GM12864 (cell line): Measurements from ENCODE around the gene RNF13.

Source experiments
- DNase-seq: peaks from one replicate; pipeline ENCODE4 v3.0.0-alpha.2; 2011; ENCODE audit warnings: low read depth
- H3K4me3 ChIP-seq: 2 replicates; pipeline ENCODE4 v1.5.1; 2011; ENCODE audit warnings: mild to moderate bottlenecking, low read depth, low read length, control low read depth
- CTCF ChIP-seq: IDR thresholded peaks from 2 replicates; pipeline ENCODE4 v1.5.1; 2011; ENCODE audit warnings: low read depth, mild to moderate bottlenecking, moderate library complexity, low read length, control low read depth, inconsistent platforms; ENCODE audit errors: missing control alignments

The RNF13 gene

GRCh38 chr3:149850787-149851584, 38.0 kb downstream of the RNF13 start:
- DNase-seq, result no peak
- no peak overlapping the region for H3K4me3 ChIP-seq
- no peak for TF ChIP-seq CTCF

GRCh38 chr3:149858911-149859310, 45.9 kb downstream of the RNF13 start:
- no peak overlapping the region for H3K4me3 ChIP-seq
- no peak for TF ChIP-seq CTCF
- no peak for DNase-seq

GRCh38 chr3:149860881-149861280, 47.9 kb downstream of the RNF13 start:
- no peak for TF ChIP-seq CTCF
- H3K4me3 ChIP-seq, result no peak overlapping the region
- no peak for DNase-seq

GRCh38 chr3:149867563-149867962, 54.5 kb downstream of the RNF13 start:
- no peak overlapping the region for H3K4me3 ChIP-seq
- no peak for TF ChIP-seq CTCF
- no peak for DNase-seq

GRCh38 chr3:149871855-149872254, 58.8 kb downstream of the RNF13 start:
- TF ChIP-seq CTCF, result no peak
- no peak for DNase-seq
- H3K4me3 ChIP-seq, result no peak overlapping the region

- no peak for TF ChIP-seq CTCF
- no peak for DNase-seq
- H3K4me3 ChIP-seq, result no peak overlapping the region
Observed at GRCh38 chr3:149872589-149872988, 59.6 kb downstream of the RNF13 start.

- no peak for TF ChIP-seq CTCF
Observed at GRCh38 chr3:149877668-149878067, 64.7 kb downstream of the RNF13 start.

More at GRCh38 chr3:149877668-149878067, 64.7 kb downstream of the RNF13 start:
- H3K4me3 ChIP-seq, result no peak overlapping the region
- no peak for DNase-seq
